ENCODE results near the gene GIPR.

- TF ChIP-seq POLR2A (IDR thresholded peaks at IDR 0.05; ENCODE audit: low read depth, low read length), result no peak
- no peak for TF ChIP-seq EP300 (IDR thresholded peaks at IDR 0.05; ENCODE audit: borderline replicate concordance in 1 of 2, control insufficient read depth in 1 of 2, low read depth in 2 of 2, low read length in 2 of 2)
- TF ChIP-seq FOS (IDR thresholded peaks at IDR 0.05; ENCODE audit: borderline replicate concordance, extremely low read depth, insufficient read length), result no peak
- no peak for TF ChIP-seq JUND (IDR thresholded peaks at IDR 0.05; ENCODE audit: low read depth, low read length)
- no peak for TF ChIP-seq ZSCAN29 (IDR thresholded peaks at IDR 0.05)
- TF ChIP-seq IKZF1 (conservative IDR thresholded peaks at IDR 0.05), result no peak
- TF ChIP-seq TAF1 (IDR thresholded peaks at IDR 0.05; ENCODE audit: borderline replicate concordance, low read depth, low read length), result no peak
- no peak for TF ChIP-seq NBN (IDR thresholded peaks at IDR 0.05)
- no peak for TF ChIP-seq SMC3 (IDR thresholded peaks at IDR 0.05; ENCODE audit: borderline replicate concordance, low read length)
- no peak for TF ChIP-seq BRCA1 (IDR thresholded peaks at IDR 0.05; ENCODE audit: low read depth, low read length)
Observed at GRCh38 chr19:45655073-45655472, 12.9 kb upstream of the GIPR start.
